ENCODE data around the gene GDNF. TPM values are rescaled to one million over a fixed set of nuclear protein-coding genes. Genes with fewer than 3 reads are reported as not detected.
"Not testable (repeated sequence)": the region's sequence is repeated elsewhere in the genome, so short reads cannot be mapped to it uniquely, and the experiment has no call there.

The GDNF gene
- polyA plus RNA-seq, 3 donors = not detected

GRCh38 chr5:37786416-37786815 lies 53.4 kb downstream of the GDNF start:
- Histone ChIP-seq H3K4me1 (ENCODE audit: control insufficient read depth in 1 of 2, insufficient read depth in 2 of 2, low read length in 2 of 2) (no peaks in the 10 kb centered on the region), H2AFZ (ENCODE audit: insufficient read depth, low read depth, low read length, poor library complexity, severe bottlenecking) (no peak overlapping the region), H3K9ac (ENCODE audit: insufficient read depth, low read length, poor library complexity, severe bottlenecking) (no peak overlapping the region), H3K4me3 (replicated peaks in 1 of 3; ENCODE audit: low read depth in 2 of 3, low read length in 3 of 3) (no peak overlapping the region), H3K4me2 (replicated peaks; ENCODE audit: extremely low read depth, low read length, poor library complexity, severe bottlenecking) (no peak overlapping the region), H3K27me3 (ENCODE audit: control insufficient read depth in 2 of 2, insufficient read depth in 2 of 2, low read length in 2 of 2) (no peaks in the 10 kb centered on the region), H3K36me3 (replicated peaks in 1 of 2; ENCODE audit: control insufficient read depth in 1 of 2, insufficient read depth in 2 of 2, low read length in 2 of 2) (no peaks in the 10 kb centered on the region), H3K9me3 (replicated peaks in 1 of 2; ENCODE audit: control insufficient read depth in 1 of 2, insufficient read depth in 1 of 2, low read length in 2 of 2) (peaks cover under 1 to 8% of the 10 kb centered on the region in 2 donors), H4K20me1 (ENCODE audit: insufficient read depth, low read length) (no peaks in the 10 kb centered on the region), H3K27ac (ENCODE audit: low read depth in 1 of 2, low read length in 2 of 2) (no peak overlapping the region), H3K79me2 (ENCODE audit: insufficient read depth, low read length) (no peaks in the 10 kb centered on the region)
- peaks cover 0 to 4% (median 0%) of the 10 kb centered on the region in 3 donors for H3K27me3 Mint-ChIP-seq (ENCODE audit: low read depth in 3 of 3)
- no peak overlapping the region for H3K27ac Mint-ChIP-seq
- H3K4me1 Mint-ChIP-seq = no peaks in the 10 kb centered on the region
- DNase-seq = no peak
- no peaks in the 10 kb centered on the region for H3K36me3 Mint-ChIP-seq
- no peak overlapping the region for H3K4me3 Mint-ChIP-seq
- peaks cover 6 to 16% (median 11%) of the 10 kb centered on the region in 7 donors for H3K9me3 Mint-ChIP-seq
- no CpG with 5 or more reads among the region's 2 CpGs for WGBS (ENCODE audit: insufficient coverage)
- intact Hi-C loops (cut with micrococcal nuclease) = no loop called here
- TF ChIP-seq, protein P1, sequence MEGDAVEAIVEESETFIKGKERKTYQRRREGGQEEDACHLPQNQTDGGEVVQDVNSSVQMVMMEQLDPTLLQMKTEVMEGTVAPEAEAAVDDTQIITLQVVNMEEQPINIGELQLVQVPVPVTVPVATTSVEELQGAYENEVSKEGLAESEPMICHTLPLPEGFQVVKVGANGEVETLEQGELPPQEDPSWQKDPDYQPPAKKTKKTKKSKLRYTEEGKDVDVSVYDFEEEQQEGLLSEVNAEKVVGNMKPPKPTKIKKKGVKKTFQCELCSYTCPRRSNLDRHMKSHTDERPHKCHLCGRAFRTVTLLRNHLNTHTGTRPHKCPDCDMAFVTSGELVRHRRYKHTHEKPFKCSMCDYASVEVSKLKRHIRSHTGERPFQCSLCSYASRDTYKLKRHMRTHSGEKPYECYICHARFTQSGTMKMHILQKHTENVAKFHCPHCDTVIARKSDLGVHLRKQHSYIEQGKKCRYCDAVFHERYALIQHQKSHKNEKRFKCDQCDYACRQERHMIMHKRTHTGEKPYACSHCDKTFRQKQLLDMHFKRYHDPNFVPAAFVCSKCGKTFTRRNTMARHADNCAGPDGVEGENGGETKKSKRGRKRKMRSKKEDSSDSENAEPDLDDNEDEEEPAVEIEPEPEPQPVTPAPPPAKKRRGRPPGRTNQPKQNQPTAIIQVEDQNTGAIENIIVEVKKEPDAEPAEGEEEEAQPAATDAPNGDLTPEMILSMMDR (IDR thresholded peaks at IDR 0.05) = no peak

GRCh38 chr5:37781409-37781808 lies 58.4 kb downstream of the GDNF start:
- H3K4me2 ChIP-seq (replicated peaks; ENCODE audit: extremely low read depth, low read length, poor library complexity, severe bottlenecking); H3K4me1 Mint-ChIP-seq; H3K27ac ChIP-seq (ENCODE audit: low read depth in 1 of 2, low read length in 2 of 2); H3K27me3 ChIP-seq (ENCODE audit: control insufficient read depth in 2 of 2, insufficient read depth in 2 of 2, low read length in 2 of 2); H3K27ac Mint-ChIP-seq; H3K36me3 Mint-ChIP-seq; H3K9ac ChIP-seq (ENCODE audit: insufficient read depth, low read length, poor library complexity, severe bottlenecking); H3K4me3 ChIP-seq (replicated peaks in 1 of 3; ENCODE audit: low read depth in 2 of 3, low read length in 3 of 3); DNase-seq; H4K20me1 ChIP-seq (ENCODE audit: insufficient read depth, low read length); H3K36me3 ChIP-seq (replicated peaks in 1 of 2; ENCODE audit: control insufficient read depth in 1 of 2, insufficient read depth in 2 of 2, low read length in 2 of 2); H3K79me2 ChIP-seq (ENCODE audit: insufficient read depth, low read length); H3K27me3 Mint-ChIP-seq (ENCODE audit: low read depth in 3 of 3); H2AFZ ChIP-seq (ENCODE audit: insufficient read depth, low read depth, low read length, poor library complexity, severe bottlenecking); H3K4me3 Mint-ChIP-seq; H3K4me1 ChIP-seq (ENCODE audit: control insufficient read depth in 1 of 2, insufficient read depth in 2 of 2, low read length in 2 of 2); intact Hi-C loops (cut with micrococcal nuclease): not testable (repeated sequence)
- peaks cover 5 to 17% (median 15%) of the 10 kb centered on the region in 7 donors for H3K9me3 Mint-ChIP-seq
- no CpG with 5 or more reads among the region's 8 CpGs for WGBS (ENCODE audit: insufficient coverage)
- H3K9me3 ChIP-seq (replicated peaks in 1 of 2; ENCODE audit: control insufficient read depth in 1 of 2, insufficient read depth in 1 of 2, low read length in 2 of 2) = peaks cover 0 to 14% of the 10 kb centered on the region in 2 donors
